Measurements from ENCODE around the gene BMPR1A.

DNA sequence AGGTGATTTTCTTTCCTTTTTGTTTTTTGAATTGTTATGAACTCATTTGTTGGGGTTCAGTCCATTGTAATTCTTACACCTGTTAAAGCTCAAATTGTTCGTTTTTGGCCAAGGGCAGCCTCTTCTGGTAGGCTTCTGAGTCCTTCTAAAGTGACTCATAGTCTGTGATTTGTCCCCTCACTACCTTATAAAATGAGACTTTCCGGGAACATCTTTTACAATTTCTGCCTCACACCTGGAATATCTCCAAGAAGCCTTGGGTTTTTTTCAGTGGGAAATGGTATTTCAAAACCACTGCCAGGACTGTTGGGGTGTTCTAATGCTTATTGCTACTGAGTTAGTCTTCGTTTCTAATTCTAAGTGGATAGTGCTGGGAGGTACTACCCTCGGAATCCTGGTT, 56.7 kb downstream of the BMPR1A start:
- TF ChIP-seq POLR2AphosphoS5 (IDR thresholded peaks at IDR 0.05; ENCODE audit: low read depth, low read length) = no peak
- TF ChIP-seq, protein P1, sequence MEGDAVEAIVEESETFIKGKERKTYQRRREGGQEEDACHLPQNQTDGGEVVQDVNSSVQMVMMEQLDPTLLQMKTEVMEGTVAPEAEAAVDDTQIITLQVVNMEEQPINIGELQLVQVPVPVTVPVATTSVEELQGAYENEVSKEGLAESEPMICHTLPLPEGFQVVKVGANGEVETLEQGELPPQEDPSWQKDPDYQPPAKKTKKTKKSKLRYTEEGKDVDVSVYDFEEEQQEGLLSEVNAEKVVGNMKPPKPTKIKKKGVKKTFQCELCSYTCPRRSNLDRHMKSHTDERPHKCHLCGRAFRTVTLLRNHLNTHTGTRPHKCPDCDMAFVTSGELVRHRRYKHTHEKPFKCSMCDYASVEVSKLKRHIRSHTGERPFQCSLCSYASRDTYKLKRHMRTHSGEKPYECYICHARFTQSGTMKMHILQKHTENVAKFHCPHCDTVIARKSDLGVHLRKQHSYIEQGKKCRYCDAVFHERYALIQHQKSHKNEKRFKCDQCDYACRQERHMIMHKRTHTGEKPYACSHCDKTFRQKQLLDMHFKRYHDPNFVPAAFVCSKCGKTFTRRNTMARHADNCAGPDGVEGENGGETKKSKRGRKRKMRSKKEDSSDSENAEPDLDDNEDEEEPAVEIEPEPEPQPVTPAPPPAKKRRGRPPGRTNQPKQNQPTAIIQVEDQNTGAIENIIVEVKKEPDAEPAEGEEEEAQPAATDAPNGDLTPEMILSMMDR (IDR thresholded peaks at IDR 0.05) = no peak

All from Panc1 (cell line).